SK-N-SH (cell line): ENCODE data around the gene SURF1. TPM values are rescaled to one million over a fixed set of nuclear protein-coding genes. Genes with fewer than 3 reads are reported as not detected.

Experiments used
- CTCF ChIA-PET: fragments of 300-600, 350-600 bp; formaldehyde crosslinking; extraction: SDS; loops from one replicate; lab custom pipeline; 2021; lab: Yijun Ruan, JAX
- POLR2A ChIA-PET: fragments of 350-600 bp; sonication (Branson Sonifier 250); formaldehyde crosslinking; extraction: SDS; loops from one replicate; lab custom pipeline; 2020; ENCODE audit warnings: antibody characterized with exemption, inconsistent platforms; lab: Yijun Ruan, JAX
- DNase-seq: peaks from one replicate; pipeline ENCODE4 v3.0.0; 2012
- H2AFZ ChIP-seq: fragments of 200-600 bp; sonication (generic); 2 replicates; pipeline ENCODE4 v1.8.1; 2016; ENCODE audit warnings: antibody characterized with exemption, mild to moderate bottlenecking, low read depth
- H3F3A ChIP-seq: fragments of 200-600 bp; sonication (generic); replicated peaks from 2 replicates; pipeline ENCODE3; 2016; ENCODE audit warnings: antibody characterized with exemption, mild to moderate bottlenecking; ENCODE audit not compliant: insufficient read depth
- H3K27ac ChIP-seq, 2 experiments: fragments of 200-500 bp in 1 of 2; fragments of 200-600 bp in 1 of 2; sonication (Bioruptor generic) in 1 of 2; sonication (generic), shearing (Covaris generic) in 1 of 2; 2 replicates each; pipeline versions ENCODE4 v1.5.1 to v1.6.1; 2014 to 2016; ENCODE audit warnings: low read depth in 2 of 2, inconsistent platforms in 1 of 2, low read length in 1 of 2, mild to moderate bottlenecking in 1 of 2, mixed read lengths in 1 of 2
- H3K27me3 ChIP-seq: fragments of 200-600 bp; sonication (generic), shearing (Covaris generic); 2 replicates; pipeline ENCODE4 v1.6.1; 2016; ENCODE audit warnings: mixed run types; ENCODE audit not compliant: insufficient read depth
- H3K36me3 ChIP-seq, 2 experiments: fragments of 200-500 bp in 1 of 2; fragments of 200-600 bp in 1 of 2; sonication (Bioruptor generic) in 1 of 2; sonication (generic) in 1 of 2; replicated peaks in 1 of 2; 2 replicates each; pipeline versions ENCODE3 to v1.5.1; 2014 to 2016; ENCODE audit warnings: low read length in 1 of 2, mild to moderate bottlenecking in 1 of 2; ENCODE audit not compliant: insufficient read depth in 2 of 2, control insufficient read depth in 1 of 2
- H3K4me1 ChIP-seq, 2 experiments: fragments of 200-500 bp in 1 of 2; fragments of 200-600 bp in 1 of 2; sonication (Bioruptor generic) in 1 of 2; sonication (generic), shearing (Covaris generic) in 1 of 2; 2 replicates each; pipeline versions ENCODE4 v1.5.1 to v1.6.1; 2014 to 2016; ENCODE audit warnings: low read depth in 1 of 2, low read length in 1 of 2, mixed run types in 1 of 2; ENCODE audit not compliant: insufficient read depth in 2 of 2, control insufficient read depth in 1 of 2
- H3K4me2 ChIP-seq: fragments of 200-600 bp; sonication (generic), shearing (Covaris generic); 2 replicates; pipeline ENCODE4 v1.6.1; 2017; ENCODE audit warnings: mixed run types
- H3K4me3 ChIP-seq, 2 experiments: fragments of 200-500 bp in 1 of 2; fragments of 200-600 bp in 1 of 2; sonication (Bioruptor generic) in 1 of 2; sonication (generic), shearing (Covaris generic) in 1 of 2; 2 replicates each; pipeline versions ENCODE4 v1.5.1 to v1.8.1; 2014 to 2016; ENCODE audit warnings: low read depth in 2 of 2, inconsistent platforms in 1 of 2, low read length in 1 of 2, mild to moderate bottlenecking in 1 of 2, mixed read lengths in 1 of 2, moderate library complexity in 1 of 2
- H3K79me2 ChIP-seq: fragments of 200-600 bp; sonication (generic); 2 replicates; pipeline ENCODE4 v1.8.1; 2017; ENCODE audit warnings: mild to moderate bottlenecking; ENCODE audit not compliant: insufficient read depth
- H3K9ac ChIP-seq: fragments of 200-600 bp; sonication (generic); 2 replicates; pipeline ENCODE4 v1.6.1; 2017; ENCODE audit warnings: mixed run types
- H3K9me2 ChIP-seq: fragments of 200-600 bp; sonication (generic); 2 replicates; pipeline ENCODE4 v1.6.1; 2017; ENCODE audit warnings: mixed run types
- H3K9me3 ChIP-seq: fragments of 200-600 bp; sonication (generic); 2 replicates; pipeline ENCODE4 v1.6.1; 2017; ENCODE audit warnings: mixed run types, mild to moderate bottlenecking, moderate library complexity
- H4K20me1 ChIP-seq: fragments of 200-600 bp; sonication (generic); 2 replicates; pipeline ENCODE4 v1.6.1; 2017; ENCODE audit warnings: mild to moderate bottlenecking, mixed run types; ENCODE audit not compliant: insufficient read depth
- CHD2 ChIP-seq: fragments of 150-350 bp; IDR thresholded peaks from 2 replicates; pipeline ENCODE4 v1.6.1; 2018; ENCODE audit warnings: low read length; ENCODE audit not compliant: partially characterized antibody
- GATA2 ChIP-seq: sonication (generic); formaldehyde crosslinking; IDR thresholded peaks from 2 replicates; pipeline ENCODE4 v1.5.0; 2020; ENCODE audit warnings: mild to moderate bottlenecking, missing genetic modification reagents
- MAX ChIP-seq: IDR thresholded peaks from 2 replicates; pipeline ENCODE4 v1.4.0; 2012; ENCODE audit warnings: low read depth
- MEF2A ChIP-seq: IDR thresholded peaks from 2 replicates; pipeline ENCODE4 v1.4.0; 2012; ENCODE audit warnings: low read depth, borderline replicate concordance
- MXI1 ChIP-seq: IDR thresholded peaks from 2 replicates; pipeline ENCODE4 v1.6.1; 2012; ENCODE audit warnings: mild to moderate bottlenecking, low read depth, low read length, improper control_type of control experiment
- NFIC ChIP-seq: IDR thresholded peaks from 2 replicates; pipeline ENCODE4 v1.4.0; 2012; ENCODE audit warnings: borderline replicate concordance
- NRF1 ChIP-seq: IDR thresholded peaks from 2 replicates; pipeline ENCODE4 v1.6.1; 2012; ENCODE audit warnings: low read depth, mild to moderate bottlenecking, low read length
- PBX3 ChIP-seq: IDR thresholded peaks from 2 replicates; pipeline ENCODE4; 2012
- POLR2AphosphoS5 ChIP-seq: IDR thresholded peaks from 2 replicates; pipeline ENCODE4 v1.6.1; 2012; ENCODE audit warnings: low read depth, low read length
- RFX5 ChIP-seq: IDR thresholded peaks from 2 replicates; pipeline ENCODE4 v1.6.1; 2012; ENCODE audit warnings: mild to moderate bottlenecking, improper control_type of control experiment, low read length
- RXRA ChIP-seq: IDR thresholded peaks from 2 replicates; pipeline ENCODE4 v1.4.0; 2012; ENCODE audit warnings: low read depth, mild to moderate bottlenecking, borderline replicate concordance
- SIN3A ChIP-seq: IDR thresholded peaks from 2 replicates; pipeline ENCODE4 v1.6.1; 2012; ENCODE audit warnings: low read depth, mild to moderate bottlenecking, low read length, moderate library complexity, borderline replicate concordance
- USF1 ChIP-seq: IDR thresholded peaks from 2 replicates; pipeline ENCODE4 v1.4.0; 2012; ENCODE audit warnings: low read depth, borderline replicate concordance
- YY1 ChIP-seq: IDR thresholded peaks from 2 replicates; pipeline ENCODE4 v1.4.0; 2012; ENCODE audit warnings: low read depth, mild to moderate bottlenecking
- ZBTB33 ChIP-seq: IDR thresholded peaks from 2 replicates; pipeline ENCODE4 v1.4.0; 2012; ENCODE audit warnings: low read depth, borderline replicate concordance
- WGBS: methylation state at CpG from one replicate; pipeline ENCODE4 v1.1.6; 2017; ENCODE audit warnings: low lambda C conversion rate; 5-methylcytosine and 5-hydroxymethylcytosine counted together
- polyA plus RNA-seq, 3 experiments: library from polyadenylated mRNA; depleted of rRNA; stranded (reverse); fragments of >200 nt; gene quantifications; 2 replicates each; pipeline ENCODE4 v1.2.3, GENCODE V29; 2012
- TF ChIP-seq, protein P1 (sequence below): fragments of 150-350 bp; IDR thresholded peaks from 2 replicates; pipeline ENCODE4 v1.6.1; 2016; ENCODE audit warnings: mild to moderate bottlenecking, low read depth, low read length
- TF ChIP-seq, protein P2 (sequence below): fragments of 150-350 bp; IDR thresholded peaks from 2 replicates; pipeline ENCODE4 v1.6.1; 2017; ENCODE audit warnings: antibody characterized with exemption, low read length, low read depth, borderline replicate concordance

The SURF1 gene
- polyA plus RNA-seq, 1 of the 3 experiments (the other 2 are of a cell fraction) = 103 TPM

DNA sequence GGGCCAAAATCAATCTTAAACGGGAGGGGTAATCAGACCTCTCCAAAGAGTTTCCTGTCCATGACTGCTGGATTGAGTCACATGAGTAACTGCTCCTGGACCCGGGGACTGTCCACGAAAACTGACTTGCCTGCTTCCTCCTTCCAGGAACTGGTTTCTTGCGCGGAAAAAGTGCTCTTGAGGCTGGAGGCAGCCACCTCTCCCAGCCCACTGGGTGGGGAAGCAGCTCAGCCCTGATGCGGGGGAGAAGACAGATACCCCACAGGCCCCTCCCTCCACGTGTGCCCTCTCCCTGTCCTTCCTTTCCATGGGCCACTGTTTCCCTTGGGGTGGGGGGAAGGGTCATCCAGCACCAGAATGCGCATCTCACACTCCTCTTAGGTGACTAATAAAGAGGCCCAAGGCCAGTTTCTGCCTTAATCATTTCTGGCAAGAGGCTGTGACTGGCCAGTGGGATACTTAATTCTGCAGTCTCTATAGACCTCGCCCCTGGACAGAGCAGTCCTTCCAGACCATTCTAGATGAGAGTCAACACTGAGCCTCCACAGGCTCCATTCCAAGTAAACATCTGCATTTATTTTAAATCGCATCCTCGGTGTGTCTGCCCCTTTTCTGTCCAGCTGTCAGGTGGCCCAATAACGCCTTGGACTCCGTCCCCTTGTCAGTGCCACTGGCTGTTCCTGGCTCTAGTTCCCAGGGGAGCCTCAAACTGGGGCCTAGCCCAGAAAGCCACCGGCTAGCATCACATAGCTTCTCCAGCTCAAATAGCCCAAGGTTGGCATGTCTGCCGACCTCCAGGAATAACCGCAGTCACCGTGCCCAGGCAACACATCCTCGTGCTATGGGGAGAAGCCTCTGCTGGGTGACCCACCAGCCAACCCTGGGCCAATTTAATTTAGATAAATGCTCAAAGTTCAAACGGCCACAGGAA lies 49.5 kb upstream of the SURF1 start (continued):
- TF ChIP-seq, protein P1, sequence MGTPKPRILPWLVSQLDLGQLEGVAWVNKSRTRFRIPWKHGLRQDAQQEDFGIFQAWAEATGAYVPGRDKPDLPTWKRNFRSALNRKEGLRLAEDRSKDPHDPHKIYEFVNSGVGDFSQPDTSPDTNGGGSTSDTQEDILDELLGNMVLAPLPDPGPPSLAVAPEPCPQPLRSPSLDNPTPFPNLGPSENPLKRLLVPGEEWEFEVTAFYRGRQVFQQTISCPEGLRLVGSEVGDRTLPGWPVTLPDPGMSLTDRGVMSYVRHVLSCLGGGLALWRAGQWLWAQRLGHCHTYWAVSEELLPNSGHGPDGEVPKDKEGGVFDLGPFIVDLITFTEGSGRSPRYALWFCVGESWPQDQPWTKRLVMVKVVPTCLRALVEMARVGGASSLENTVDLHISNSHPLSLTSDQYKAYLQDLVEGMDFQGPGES = no peak
- TF ChIP-seq USF1 = no peak
- TF ChIP-seq SIN3A = no peak

DNA sequence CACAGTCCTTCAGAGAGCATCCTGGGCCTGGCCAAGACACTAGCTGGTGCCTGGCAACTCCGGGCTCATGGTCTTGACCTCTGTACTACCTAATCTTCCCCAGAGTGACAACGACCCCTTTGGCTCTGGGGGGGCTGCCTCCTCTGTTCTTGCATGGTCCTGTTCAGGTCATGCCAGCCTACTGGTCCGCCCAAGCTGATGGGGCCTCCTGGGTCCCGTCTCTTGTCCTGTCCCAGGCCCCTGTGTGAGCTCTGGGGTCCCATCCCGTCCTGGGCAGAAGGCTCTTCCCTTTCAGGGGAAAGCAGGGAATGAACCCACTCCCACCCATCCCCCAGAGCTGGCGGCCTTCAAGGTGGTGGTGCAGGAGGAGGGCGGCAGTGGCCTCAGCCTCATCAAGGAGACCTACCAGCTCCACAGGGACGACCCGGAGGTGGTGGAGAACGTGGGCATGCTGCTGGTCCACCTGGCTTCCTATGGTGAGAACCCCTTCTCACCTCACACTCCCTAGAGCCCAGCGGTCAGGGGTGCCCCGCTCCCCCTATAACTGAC lies 48.2 kb upstream of the SURF1 start:
- no peak for DNase-seq
- Histone ChIP-seq H3K9ac (no peak overlapping the region), H3K4me1 (no peaks in the 10 kb centered on the region), H3F3A (peaks cover 4% of the 10 kb centered on the region), H3K4me3 (no peak overlapping the region), H3K79me2 (no peaks in the 10 kb centered on the region), H2AFZ (no peak overlapping the region)
- 100% methylated on average over 3 of the region's 12 CpGs for whole genome bisulfite sequencing
- TF ChIP-seq PBX3 (no peak), RFX5 (no peak), POLR2AphosphoS5 (no peak), ZBTB33 (no peak), USF1 (no peak), NRF1 (no peak), GATA2 (CRISPR knock-in tag) (no peak), MEF2A (no peak), RXRA (no peak), MAX (no peak), NFIC (no peak), MXI1 (no peak), CHD2 (no peak), YY1 (no peak)
- TF ChIP-seq, protein P1 = no peak
- TF ChIP-seq, protein P2, sequence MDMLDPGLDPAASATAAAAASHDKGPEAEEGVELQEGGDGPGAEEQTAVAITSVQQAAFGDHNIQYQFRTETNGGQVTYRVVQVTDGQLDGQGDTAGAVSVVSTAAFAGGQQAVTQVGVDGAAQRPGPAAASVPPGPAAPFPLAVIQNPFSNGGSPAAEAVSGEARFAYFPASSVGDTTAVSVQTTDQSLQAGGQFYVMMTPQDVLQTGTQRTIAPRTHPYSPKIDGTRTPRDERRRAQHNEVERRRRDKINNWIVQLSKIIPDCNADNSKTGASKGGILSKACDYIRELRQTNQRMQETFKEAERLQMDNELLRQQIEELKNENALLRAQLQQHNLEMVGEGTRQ = no peak
- TF ChIP-seq, all 33 proteins: peak for 0
- ChIA-PET CTCF (interaction anchor here (1.8 to 3.0 kb wide), 4 partner anchors 9 to 81 kb away, joined by 4 to 23 read pairs (median 10); partner anchors contain the start of genes REXO4 and STKLD1), POLR2A (no interaction called here)
- Histone ChIP-seq H3K27me3 (no peaks in the 10 kb centered on the region), H3K36me3 (peaks cover 21 to 34% of the 10 kb centered on the region in 2 experiments), H4K20me1 (no peaks in the 10 kb centered on the region), H3K27ac (no peak overlapping the region), H3K9me2 (no peaks in the 10 kb centered on the region), H3K9me3 (no peaks in the 10 kb centered on the region), H3K4me2 (no peak overlapping the region)
